Measurements from ENCODE around the gene MRPL12. TPM values are rescaled to one million over a fixed set of nuclear protein-coding genes. Genes with fewer than 3 reads are reported as not detected.

MRPL12 gene
- total RNA-seq, 1 experiment from 2014 or later, result 139 TPM

DNA sequence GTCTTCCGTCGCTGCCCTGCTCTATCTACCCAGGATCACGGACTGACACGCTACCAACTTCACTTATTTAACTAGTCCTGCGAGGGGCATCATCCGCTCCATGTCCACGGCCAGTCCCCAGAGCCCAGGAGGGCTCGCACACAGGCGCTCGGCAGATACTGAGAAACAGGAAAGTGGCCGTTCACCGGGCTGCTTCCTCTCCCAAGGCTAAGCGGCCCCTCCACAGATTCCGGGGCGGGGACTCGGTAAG is 37.1 kb upstream of the MRPL12 start:
- peak overlapping the region; percentile 96 for H3K27ac Mint-ChIP-seq
- ATAC-seq (peak; percentile 30; the same call in 1 of the 2 replicates), DNase-seq (ENCODE audit: low spot score) (no peak)
- peak overlapping the region; percentile 96 for H3K4me3 Mint-ChIP-seq
- TF ChIP-seq E2F4 (CRISPR knock-in tag; IDR thresholded peaks at IDR 0.05; ENCODE audit: borderline replicate concordance, low read depth) (no peak), ZNF416 (CRISPR knock-in tag; IDR thresholded peaks at IDR 0.05) (no peak), KAT7 (CRISPR knock-in tag; IDR thresholded peaks at IDR 0.05; ENCODE audit: borderline replicate concordance) (0 out of 2 replicates have a peak, but pooled peaks have one; percentile 9)
- H3K9me3 Mint-ChIP-seq, result no peaks in the 10 kb centered on the region
- H3K27me3 Mint-ChIP-seq (ENCODE audit: low read depth), result no peaks in the 10 kb centered on the region
- peaks cover 21% of the 10 kb centered on the region for H3K4me1 Mint-ChIP-seq
- peaks cover 30% of the 10 kb centered on the region for H3K36me3 Mint-ChIP-seq
- CTCF ChIA-PET, result interaction anchor here (1.0 to 1.3 kb wide), 2 partner anchors 10 to 28 kb away, joined by 3 to 5 read pairs; no protein-coding TSS in a partner anchor
- POLR2A ChIA-PET, result interaction anchor here (0.7 to 1.0 kb wide), 3 partner anchors 18 to 145 kb away, joined by 3 to 6 read pairs (median 4); partner anchors contain the start of genes ARL16 and HGS

GRCh38 chr17:81666342-81667191 is 36.6 kb upstream of the MRPL12 start, which contains the start of the genes CCDC137 and OXLD1:
TSS of gene CCDC137 (plus strand) at chr17:81666737. CDS start at chr17:81666767, 30 bp downstream.
TSS of gene OXLD1 (minus strand) at chr17:81666605. CDS start at chr17:81666577, 28 bp downstream.
- Mint-ChIP-seq H3K27me3 (ENCODE audit: low read depth) (no peaks in the 10 kb centered on the region), H3K4me3 (peak within 1 kb of the TSS; percentile 96), H3K36me3 (peaks cover 36% of the 10 kb centered on the region), H3K4me1 (peaks cover 21% of the 10 kb centered on the region), H3K9me3 (no peaks in the 10 kb centered on the region), H3K27ac (peak within 1 kb of the TSS; percentile 97)
- CTCF ChIA-PET, result interaction anchor here (1.0 to 1.7 kb wide), 4 partner anchors 9 to 364 kb away, joined by 3 to 5 read pairs (median 4); partner anchors contain the start of gene MRPL12
- POLR2A ChIA-PET, result interaction anchor here (1.0 kb wide), 1 partner anchor 17 kb away, joined by 6 read pairs; the partner anchor contains the start of genes ARL16 and HGS
- peak; percentile 95 for ATAC-seq
- peak; percentile 96 for DNase-seq (ENCODE audit: low spot score)
- peak; percentile 66; the same call in 1 of the 2 replicates for TF ChIP-seq HMGXB4 (CRISPR knock-in tag; IDR thresholded peaks at IDR 0.05)
- TF ChIP-seq ZNF219 (CRISPR knock-in tag; IDR thresholded peaks at IDR 0.05; ENCODE audit: borderline replicate concordance), result no peak; the same call in 1 of the 2 replicates
- TF ChIP-seq NR1H2 (CRISPR knock-in tag; IDR thresholded peaks at IDR 0.05), result no peak
- peak; percentile 43; the same call in 1 of the 2 replicates for TF ChIP-seq ESRRA (CRISPR knock-in tag; IDR thresholded peaks at IDR 0.05; ENCODE audit: borderline replicate concordance)
- TF ChIP-seq TEAD1 (CRISPR knock-in tag; IDR thresholded peaks at IDR 0.05), result peak; percentile 82; the same call in 1 of the 2 replicates
- TF ChIP-seq E2F4 (CRISPR knock-in tag; IDR thresholded peaks at IDR 0.05; ENCODE audit: borderline replicate concordance, low read depth), result peak; percentile 82
- TF ChIP-seq ZNF416 (CRISPR knock-in tag; IDR thresholded peaks at IDR 0.05), result no peak
- peak; percentile 5; the same call in 1 of the 2 replicates for TF ChIP-seq TEAD4 (CRISPR knock-in tag; IDR thresholded peaks at IDR 0.05)
- peak; percentile 89; the same call in 1 of the 2 replicates for TF ChIP-seq ETV6 (CRISPR knock-in tag; IDR thresholded peaks at IDR 0.05)
- no peak for TF ChIP-seq CTCF (IDR thresholded peaks at IDR 0.05)
- peak; percentile 87 for TF ChIP-seq FOXP1 (CRISPR knock-in tag; IDR thresholded peaks at IDR 0.05; ENCODE audit: borderline replicate concordance)
- TF ChIP-seq FOXK1 (CRISPR knock-in tag; IDR thresholded peaks at IDR 0.05), result peak; percentile 90; the same call in 1 of the 2 replicates
- TF ChIP-seq TCF7 (CRISPR knock-in tag; IDR thresholded peaks at IDR 0.05; ENCODE audit: low read depth), result 0 out of 2 replicates have a peak, but pooled peaks have one; percentile 71
- peak; percentile 97 for TF ChIP-seq NFYB (CRISPR knock-in tag; conservative IDR thresholded peaks at IDR 0.05; ENCODE audit: low read depth)
- peak; percentile 87; the same call in 1 of the 2 replicates for TF ChIP-seq SP1 (CRISPR knock-in tag; conservative IDR thresholded peaks at IDR 0.05)
- TF ChIP-seq, protein P1, sequence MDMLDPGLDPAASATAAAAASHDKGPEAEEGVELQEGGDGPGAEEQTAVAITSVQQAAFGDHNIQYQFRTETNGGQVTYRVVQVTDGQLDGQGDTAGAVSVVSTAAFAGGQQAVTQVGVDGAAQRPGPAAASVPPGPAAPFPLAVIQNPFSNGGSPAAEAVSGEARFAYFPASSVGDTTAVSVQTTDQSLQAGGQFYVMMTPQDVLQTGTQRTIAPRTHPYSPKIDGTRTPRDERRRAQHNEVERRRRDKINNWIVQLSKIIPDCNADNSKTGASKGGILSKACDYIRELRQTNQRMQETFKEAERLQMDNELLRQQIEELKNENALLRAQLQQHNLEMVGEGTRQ (CRISPR knock-in tag; IDR thresholded peaks at IDR 0.05), result peak; percentile 54
- no peak for TF ChIP-seq ZNF138 (CRISPR knock-in tag; conservative IDR thresholded peaks at IDR 0.05)
- no peak; the same call in 1 of the 2 replicates for TF ChIP-seq ZBTB21 (CRISPR knock-in tag; IDR thresholded peaks at IDR 0.05; ENCODE audit: borderline replicate concordance)
- TF ChIP-seq, protein P2, sequence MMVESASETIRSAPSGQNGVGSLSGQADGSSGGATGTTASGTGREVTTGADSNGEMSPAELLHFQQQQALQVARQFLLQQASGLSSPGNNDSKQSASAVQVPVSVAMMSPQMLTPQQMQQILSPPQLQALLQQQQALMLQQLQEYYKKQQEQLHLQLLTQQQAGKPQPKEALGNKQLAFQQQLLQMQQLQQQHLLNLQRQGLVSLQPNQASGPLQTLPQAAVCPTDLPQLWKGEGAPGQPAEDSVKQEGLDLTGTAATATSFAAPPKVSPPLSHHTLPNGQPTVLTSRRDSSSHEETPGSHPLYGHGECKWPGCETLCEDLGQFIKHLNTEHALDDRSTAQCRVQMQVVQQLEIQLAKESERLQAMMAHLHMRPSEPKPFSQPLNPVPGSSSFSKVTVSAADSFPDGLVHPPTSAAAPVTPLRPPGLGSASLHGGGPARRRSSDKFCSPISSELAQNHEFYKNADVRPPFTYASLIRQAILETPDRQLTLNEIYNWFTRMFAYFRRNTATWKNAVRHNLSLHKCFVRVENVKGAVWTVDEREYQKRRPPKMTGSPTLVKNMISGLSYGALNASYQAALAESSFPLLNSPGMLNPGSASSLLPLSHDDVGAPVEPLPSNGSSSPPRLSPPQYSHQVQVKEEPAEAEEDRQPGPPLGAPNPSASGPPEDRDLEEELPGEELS (CRISPR knock-in tag; IDR thresholded peaks at IDR 0.05), result peak; percentile 52

Measured in WTC11 (cell line).